Mucosa of descending colon (tissue), 3 donors: ENCODE results near the gene SPIRE1. TPM values are rescaled to one million over a fixed set of nuclear protein-coding genes. Genes with fewer than 3 reads are reported as not detected.
"Not testable (repeated sequence)": the region's sequence is repeated elsewhere in the genome, so short reads cannot be mapped to it uniquely, and the experiment has no call there.

Source experiments
- ATAC-seq: fragments of 200-7000 bp; cut with Tn5 transposase; one replicate; pipeline ENCODE4 v1.9.1; 2020; ENCODE audit warnings: mild to moderate bottlenecking, moderate library complexity
- DNase-seq, 3 donors: peaks; one replicate each; pipeline ENCODE4 v3.0.0-alpha.2; 2020
- H3K36me3 ChIP-seq: fragments of 200-600 bp; one replicate; pipeline ENCODE4 v1.8.0; 2021; ENCODE audit warnings: low read depth, mild to moderate bottlenecking
- H3K4me1 ChIP-seq: fragments of 200-600 bp; one replicate; pipeline ENCODE4 v1.8.0; 2021; ENCODE audit warnings: low read depth, mild to moderate bottlenecking
- H3K4me3 ChIP-seq: fragments of 200-600 bp; one replicate; pipeline ENCODE4 v1.8.0; 2021; ENCODE audit warnings: mild to moderate bottlenecking
- H3K9me3 ChIP-seq: fragments of 200-600 bp; one replicate; pipeline ENCODE4 v1.8.0; 2021; ENCODE audit warnings: mild to moderate bottlenecking
- intact Hi-C, 2 donors: fragments of 100-400 bp; cut with DNase I in 1 of 2; cut with micrococcal nuclease in 1 of 2; formaldehyde crosslinking; loops; one replicate each; pipeline versions ENCODE4 v1.11.0 to v1.11.1; 2022; cut with DNase I, micrococcal nuclease
- total RNA-seq, 3 donors: library from RNA; stranded (reverse); fragmentation: NEBNext Ultra II Directional in 2 of 3; extraction: Animal tissue kit (Norgen Biotek cat#: 25700) in 2 of 3; gene quantifications; one replicate each; pipeline versions ENCODE4 v1.2.1 to v1.2.4, GENCODE V29; 2021 to 2023
- TF ChIP-seq, protein P1 (sequence below): fragments of 200-600 bp; IDR thresholded peaks from one replicate; pipeline ENCODE4 v1.8.0; 2022; ENCODE audit warnings: antibody characterized with exemption, mild to moderate bottlenecking
- donor health status: DM: no; HTN: no; CAD: no; lungs with moderate emphysema.
- donor health status: DM: no; HTN: no; CAD: no.
- donor health status: DM: no; HTN: yes; CAD: no.

SPIRE1 gene
- total RNA-seq, 3 donors from 2014 or later, result 4.7 to 32.8 (median 5.1) TPM

DNA sequence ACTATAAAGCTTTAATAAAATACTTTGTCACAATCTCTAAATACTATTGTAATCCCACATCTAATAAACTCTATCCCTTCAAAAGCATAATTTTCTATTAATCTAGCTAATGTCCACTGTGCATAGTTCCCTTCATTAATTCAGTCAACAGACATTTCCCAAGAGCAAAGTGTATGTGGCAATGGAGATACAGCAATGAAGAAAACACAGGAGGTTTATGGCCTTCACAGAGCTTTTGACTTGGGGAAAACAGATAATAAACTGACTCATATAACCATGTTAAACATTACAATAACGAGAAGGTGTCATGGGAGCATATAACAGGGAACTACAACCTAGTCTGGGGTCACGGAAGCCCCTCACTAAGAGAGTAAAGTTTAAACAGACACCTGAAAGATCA is 86.3 kb downstream of the SPIRE1 start:
- H3K4me1 ChIP-seq, result no peaks in the 10 kb centered on the region
- no peak overlapping the region for H3K4me3 ChIP-seq
- DNase-seq, result no peak
- ATAC-seq, result no peak
- intact Hi-C loops, result no loop called here
- H3K9me3 ChIP-seq, result no peaks in the 10 kb centered on the region
- no peaks in the 10 kb centered on the region for H3K36me3 ChIP-seq
- TF ChIP-seq, protein P1, sequence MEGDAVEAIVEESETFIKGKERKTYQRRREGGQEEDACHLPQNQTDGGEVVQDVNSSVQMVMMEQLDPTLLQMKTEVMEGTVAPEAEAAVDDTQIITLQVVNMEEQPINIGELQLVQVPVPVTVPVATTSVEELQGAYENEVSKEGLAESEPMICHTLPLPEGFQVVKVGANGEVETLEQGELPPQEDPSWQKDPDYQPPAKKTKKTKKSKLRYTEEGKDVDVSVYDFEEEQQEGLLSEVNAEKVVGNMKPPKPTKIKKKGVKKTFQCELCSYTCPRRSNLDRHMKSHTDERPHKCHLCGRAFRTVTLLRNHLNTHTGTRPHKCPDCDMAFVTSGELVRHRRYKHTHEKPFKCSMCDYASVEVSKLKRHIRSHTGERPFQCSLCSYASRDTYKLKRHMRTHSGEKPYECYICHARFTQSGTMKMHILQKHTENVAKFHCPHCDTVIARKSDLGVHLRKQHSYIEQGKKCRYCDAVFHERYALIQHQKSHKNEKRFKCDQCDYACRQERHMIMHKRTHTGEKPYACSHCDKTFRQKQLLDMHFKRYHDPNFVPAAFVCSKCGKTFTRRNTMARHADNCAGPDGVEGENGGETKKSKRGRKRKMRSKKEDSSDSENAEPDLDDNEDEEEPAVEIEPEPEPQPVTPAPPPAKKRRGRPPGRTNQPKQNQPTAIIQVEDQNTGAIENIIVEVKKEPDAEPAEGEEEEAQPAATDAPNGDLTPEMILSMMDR, result no peak

DNA sequence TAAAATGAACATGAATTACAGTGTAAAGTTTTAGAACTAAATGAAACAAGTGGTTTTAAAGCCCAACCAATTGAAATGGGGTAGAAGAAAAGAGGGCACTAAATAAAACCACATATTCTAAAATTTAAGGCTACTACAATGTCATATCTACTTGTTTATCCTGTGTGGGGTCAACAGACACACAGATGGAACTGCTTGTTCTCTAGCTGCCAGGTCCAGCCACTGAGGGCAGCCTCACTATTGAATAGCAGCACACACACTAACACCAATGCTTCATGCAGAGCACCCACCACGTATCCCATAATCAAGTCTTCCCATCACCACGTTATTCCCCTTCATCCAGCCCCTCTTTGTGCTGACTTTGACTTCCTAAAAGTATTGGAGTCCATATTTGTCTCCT is 88.1 kb downstream of the SPIRE1 start:
- Histone ChIP-seq H3K36me3 (no peaks in the 10 kb centered on the region), H3K4me3 (no peak overlapping the region), H3K4me1 (no peaks in the 10 kb centered on the region), H3K9me3 (no peaks in the 10 kb centered on the region)
- no peak for DNase-seq
- TF ChIP-seq, protein P1, result no peak
- no peak for ATAC-seq
- intact Hi-C loops, result no loop called here

DNA sequence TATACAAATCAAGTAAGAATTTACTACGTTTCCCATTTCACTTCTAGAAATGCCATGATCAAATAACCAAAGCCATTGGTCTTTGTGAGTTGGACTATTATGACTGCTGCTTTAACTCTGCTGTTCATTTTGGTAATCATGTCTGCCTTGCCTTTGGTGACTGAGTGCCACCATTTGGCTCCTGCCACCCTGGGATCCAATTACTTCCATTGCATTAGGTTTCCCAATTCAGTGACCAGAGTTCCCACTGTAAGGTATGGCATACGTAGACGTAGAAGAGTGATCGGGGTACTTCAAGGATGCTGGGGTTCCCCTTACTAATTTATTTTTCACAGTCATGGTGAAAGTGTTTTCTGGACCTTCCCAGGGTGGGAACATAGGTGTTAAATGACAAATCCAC is 90.1 kb downstream of the SPIRE1 start:
- no peak overlapping the region for H3K4me3 ChIP-seq
- DNase-seq, result no peak
- no peaks in the 10 kb centered on the region for H3K36me3 ChIP-seq
- no peak for ATAC-seq
- H3K9me3 ChIP-seq, result no peaks in the 10 kb centered on the region
- TF ChIP-seq, protein P1, result no peak
- intact Hi-C loops, result no loop called here
- no peaks in the 10 kb centered on the region for H3K4me1 ChIP-seq

DNA sequence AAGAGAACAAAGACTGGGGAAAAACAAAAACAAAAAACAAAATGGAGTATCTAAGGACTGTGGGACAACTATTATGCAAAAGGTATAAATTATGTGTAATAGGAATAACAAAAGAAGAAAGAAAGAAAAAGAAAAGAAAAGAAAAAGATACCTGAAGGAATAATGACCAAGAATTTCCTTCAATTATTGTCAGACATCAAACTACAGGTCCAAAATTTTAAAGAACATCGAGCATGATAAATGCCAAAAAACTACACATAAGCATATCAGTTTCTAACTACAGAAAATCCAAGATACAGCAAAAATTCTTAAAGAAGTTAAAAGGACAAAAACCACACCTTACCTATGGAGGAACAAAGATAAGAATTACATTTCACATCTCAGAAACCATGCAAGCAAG is 93.0 kb downstream of the SPIRE1 start:
- intact Hi-C loops, result no loop called here
- TF ChIP-seq, protein P1, result no peak
- ATAC-seq, result no peak

DNA sequence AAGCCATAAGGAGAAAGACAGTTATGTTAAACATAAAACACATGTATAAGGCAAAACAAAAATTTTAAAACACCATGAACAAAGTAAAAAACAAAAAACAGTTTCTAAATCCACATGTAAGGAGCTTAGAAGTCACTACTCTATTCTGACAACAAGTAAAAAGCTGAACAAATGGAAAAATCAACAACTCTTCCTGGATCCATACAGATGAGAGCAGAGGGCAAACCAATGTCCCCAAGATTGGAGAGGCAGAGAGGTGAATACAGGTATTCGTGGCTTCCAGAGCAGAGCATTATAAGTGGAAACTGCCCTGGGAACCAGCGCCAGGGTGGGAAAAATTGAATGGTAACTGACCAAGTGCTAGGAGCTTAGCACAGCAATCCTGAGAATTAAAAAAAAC is 93.5 kb downstream of the SPIRE1 start:
- no peak overlapping the region for H3K4me3 ChIP-seq
- no peaks in the 10 kb centered on the region for H3K9me3 ChIP-seq
- TF ChIP-seq, protein P1, result no peak
- intact Hi-C loops, result no loop called here
- DNase-seq, result no peak
- no peaks in the 10 kb centered on the region for H3K36me3 ChIP-seq
- H3K4me1 ChIP-seq, result no peaks in the 10 kb centered on the region
- no peak for ATAC-seq

More for the DNA sequence above, 93.0 kb downstream of the SPIRE1 start:
- Histone ChIP-seq H3K36me3 (no peaks in the 10 kb centered on the region), H3K4me3 (no peak overlapping the region), H3K9me3 (no peaks in the 10 kb centered on the region), H3K4me1 (no peaks in the 10 kb centered on the region)
- DNase-seq, result no peak

DNA sequence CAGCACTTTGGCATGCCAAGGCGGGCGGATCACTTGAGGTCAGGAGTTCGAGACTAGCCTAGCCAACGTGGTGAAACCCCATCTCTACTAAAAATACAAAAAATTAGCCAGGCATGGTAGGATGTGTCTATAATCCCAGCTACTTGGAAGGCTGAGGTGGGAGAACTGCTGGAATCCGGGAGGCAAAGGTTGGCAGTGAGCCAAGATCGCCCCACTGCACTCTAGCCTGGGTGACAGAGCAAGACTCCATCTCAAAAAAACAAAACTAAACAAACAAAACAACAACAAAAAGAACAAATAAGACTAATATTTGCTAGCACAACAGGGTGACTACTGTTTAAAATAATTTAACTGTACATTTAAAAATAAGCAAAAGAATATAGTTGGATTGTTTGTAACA is 97.3 kb downstream of the SPIRE1 start:
- not testable (repeated sequence) for DNase-seq, H3K4me3 ChIP-seq, ATAC-seq, H3K36me3 ChIP-seq, H3K4me1 ChIP-seq, H3K9me3 ChIP-seq
- intact Hi-C loops, result loop anchor here in 1 of 2 donors (2.0 kb wide), 1 partner anchor 24 kb away; no protein-coding TSS in a partner anchor
